Subcutaneous adipose tissue (tissue), 4 donors: ENCODE results near the gene UTY. TPM values are rescaled to one million over a fixed set of nuclear protein-coding genes. Genes with fewer than 3 reads are reported as not detected.

ENCODE experiments used
- CTCF ChIP-seq: fragments of 450-650 bp; IDR thresholded peaks from one replicate; pipeline ENCODE4 v1.5.1; 2016; ENCODE audit warnings: low read depth, mild to moderate bottlenecking, control low read depth, antibody characterized with exemption, moderate library complexity
- total RNA-seq, 4 donors: library from RNA; depleted of rRNA; stranded (reverse); fragments of >200 nt; gene quantifications; one replicate each; pipeline ENCODE4 v1.1.0, GENCODE V29; 2016

Gene UTY
- total RNA-seq, 4 donors from 2014 or later = 40.9 to 55.1 TPM; not detected in 2

- no peak for TF ChIP-seq CTCF
These were observed 43.6 kb downstream of the UTY start for GRCh38 chrY:13435968-13436937.

- no peak for TF ChIP-seq CTCF
These were observed 44.4 kb downstream of the UTY start for GRCh38 chrY:13435206-13435967.

GRCh38 chrY:13432293-13433025, 47.4 kb downstream of the UTY start:
- TF ChIP-seq CTCF = no peak

- no peak for TF ChIP-seq CTCF
These were observed 50.3 kb downstream of the UTY start for GRCh38 chrY:13429551-13429950.

- TF ChIP-seq CTCF = no peak
These were observed 56.5 kb downstream of the UTY start for GRCh38 chrY:13423281-13423732.

GRCh38 chrY:13416869-13417661, 62.8 kb downstream of the UTY start:
- no peak for TF ChIP-seq CTCF
